ENCODE data around the gene SF1. TPM values are rescaled to one million over a fixed set of nuclear protein-coding genes. Genes with fewer than 3 reads are reported as not detected.

The SF1 gene
- total and polyA plus RNA-seq, 2 of the 8 experiments (the other 6 are each of a cell fraction or from before 2014, with no cell fraction given): 72.7 to 353 TPM

DNA sequence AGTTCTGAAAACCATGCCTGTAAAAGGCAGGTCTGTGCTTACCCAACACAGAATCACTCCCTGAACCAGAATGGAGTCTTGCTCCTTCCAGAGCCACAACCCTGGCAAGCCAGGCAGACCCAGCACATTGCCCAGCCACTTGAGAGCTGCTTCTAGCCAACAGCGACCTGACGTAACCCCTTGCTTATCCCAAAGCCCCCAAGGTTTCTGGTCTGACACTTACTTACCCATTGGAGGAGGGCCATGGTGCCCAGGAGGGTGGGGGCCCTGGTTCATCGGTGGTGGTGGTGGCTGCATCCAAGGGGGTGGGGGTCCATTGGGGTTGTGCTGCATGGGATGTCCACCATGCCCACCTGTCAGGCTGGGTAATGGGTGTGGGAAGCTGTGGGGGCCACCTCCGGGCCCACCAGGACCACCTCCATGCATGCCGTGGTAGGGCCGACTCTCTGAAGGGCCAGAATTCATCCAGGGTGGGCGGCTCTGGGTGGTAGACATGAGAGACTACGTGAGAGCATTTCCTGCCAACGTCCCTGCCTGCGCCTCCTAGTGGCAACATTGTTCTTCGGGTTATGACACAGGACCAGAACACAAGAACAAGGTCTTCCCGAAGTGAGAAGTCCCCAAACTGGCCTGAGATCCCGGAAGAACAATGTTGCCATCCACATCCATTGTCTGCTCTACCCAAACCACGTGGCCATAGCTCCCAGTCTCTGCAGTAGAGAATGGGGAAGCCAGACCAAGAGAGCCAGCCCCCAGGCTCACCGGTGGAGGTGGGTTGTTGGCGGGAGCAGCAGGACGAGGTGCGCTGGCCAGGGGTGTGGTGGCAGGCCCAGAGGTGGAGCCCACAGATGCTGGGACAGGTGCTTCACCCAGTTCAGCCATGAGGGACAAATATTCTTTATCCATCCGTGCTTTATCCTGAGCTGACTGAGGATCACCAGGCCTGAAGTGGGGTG lies 10.7 kb downstream of the SF1 start:
- Histone ChIP-seq H4K91ac (replicated peaks; ENCODE audit: insufficient read length, low read length) (no peak overlapping the region), H3K23ac (ENCODE audit: insufficient read length) (no peak overlapping the region), H3K36me3 (ENCODE audit: control insufficient read depth in 2 of 4, insufficient read depth in 4 of 4, low read length in 3 of 4) (peaks cover 51 to 91% (median 80%) of the 10 kb centered on the region in 4 experiments), H3K56ac (replicated peaks; ENCODE audit: insufficient read length, low read depth, low read length) (no peak overlapping the region), H2BK12ac (ENCODE audit: low read depth, low read length) (no peak overlapping the region), H3K23me2 (ENCODE audit: low read depth, low read length) (no peaks in the 10 kb centered on the region), H2BK20ac (ENCODE audit: low read length) (no peak overlapping the region), H2BK5ac (ENCODE audit: low read depth, low read length) (peak overlapping the region; percentile 20; the same call in 1 of the 2 replicates), H3K14ac (ENCODE audit: insufficient read length) (no peak overlapping the region), H3K27ac (ENCODE audit: low read depth, low read length) (peak overlapping the region; percentile 0; the same call in 1 of the 2 replicates), H4K5ac (ENCODE audit: insufficient read length, low read depth, low read length) (no peak overlapping the region), H3K9ac (replicated peaks in 1 of 4; ENCODE audit: extremely low read depth in 1 of 4, low read depth in 3 of 4, low read length in 3 of 4) (no peak overlapping the region), H4K20me1 (replicated peaks in 1 of 2; ENCODE audit: control insufficient read depth in 1 of 2, insufficient read depth in 2 of 2, low read length in 2 of 2) (peaks cover 23 to 38% of the 10 kb centered on the region in 2 experiments), H2BK15ac (ENCODE audit: low read length) (no peak overlapping the region), H2AFZ (ENCODE audit: low read length) (no peak overlapping the region), H3K4me2 (ENCODE audit: insufficient read depth in 1 of 2, low read depth in 2 of 2, low read length in 2 of 2) (no peak overlapping the region), H2BK120ac (replicated peaks; ENCODE audit: low read depth, low read length) (no peak overlapping the region), H3K4me1 (replicated peaks in 1 of 4; ENCODE audit: control insufficient read depth in 3 of 4, insufficient read depth in 4 of 4, low read length in 3 of 4) (peaks cover 20 to 41% (median 35%) of the 10 kb centered on the region in 4 experiments), H3K27me3 (replicated peaks in 1 of 4; ENCODE audit: control insufficient read depth in 3 of 4, extremely low read depth in 1 of 4, insufficient read depth in 3 of 4, low read length in 3 of 4) (no peaks in the 10 kb centered on the region; a peak in 1 of 7 replicates), H3K18ac (ENCODE audit: extremely low read depth, low read length) (no peak overlapping the region), H3K4ac (replicated peaks; ENCODE audit: insufficient read length, low read depth, low read length) (no peak overlapping the region), H3K9me3 (ENCODE audit: insufficient read depth in 2 of 2, low read depth in 1 of 2, low read length in 1 of 2) (no peaks in the 10 kb centered on the region), H2AK5ac (ENCODE audit: low read depth, low read length) (no peak overlapping the region), H3K79me2 (ENCODE audit: control insufficient read depth in 1 of 2, insufficient read depth in 2 of 2, low read length in 2 of 2) (peaks cover 0 to 38% of the 10 kb centered on the region in 2 experiments; a peak in 2 of 4 replicates), H4K8ac (ENCODE audit: extremely low read depth, insufficient read depth, low read length) (peak overlapping the region; percentile 31; the same call in 1 of the 2 replicates), H3K4me3 (ENCODE audit: extremely low read depth in 1 of 4, insufficient read depth in 2 of 4, low read depth in 3 of 4, low read length in 4 of 4) (no peak overlapping the region), H3K79me1 (ENCODE audit: low read depth, low read length) (peaks cover 3% of the 10 kb centered on the region)
- WGBS, 2 experiments (ENCODE audit: extremely low coverage in 1 of 2, insufficient coverage in 1 of 2, insufficient read length in 1 of 2, insufficient replicate concordance in 2 of 2, low coverage in 1 of 2, low lambda C conversion rate in 2 of 2, missing lambda C conversion rate in 1 of 2): 77% methylated on average over 19 of the region's 19 CpGs; no CpG with 5 or more reads in 1 of the 2 experiments
- ChIA-PET CTCF (ENCODE audit: partially characterized antibody) (interaction anchor here (0.6 to 23.6 kb wide), 10 partner anchors 8 to 831 kb away, joined by 3 to 376 read pairs (median 6); partner anchors contain the start of genes PYGM, RASGRP2 and SF1), POLR2A (ENCODE audit: partially characterized antibody) (interaction anchor here (0.7 to 42.9 kb wide), 4 partner anchors 2 to 407 kb away, joined by 4 to 1087 read pairs (median 546); partner anchors contain the start of genes PYGM, RASGRP2 and SF1)
- no peak for FAIRE-seq
- DNase-seq (ENCODE audit: low read depth in 1 of 2, low spot score in 2 of 2): peak in 1 of 2 experiments; percentile 95
- TF ChIP-seq, protein P1, sequence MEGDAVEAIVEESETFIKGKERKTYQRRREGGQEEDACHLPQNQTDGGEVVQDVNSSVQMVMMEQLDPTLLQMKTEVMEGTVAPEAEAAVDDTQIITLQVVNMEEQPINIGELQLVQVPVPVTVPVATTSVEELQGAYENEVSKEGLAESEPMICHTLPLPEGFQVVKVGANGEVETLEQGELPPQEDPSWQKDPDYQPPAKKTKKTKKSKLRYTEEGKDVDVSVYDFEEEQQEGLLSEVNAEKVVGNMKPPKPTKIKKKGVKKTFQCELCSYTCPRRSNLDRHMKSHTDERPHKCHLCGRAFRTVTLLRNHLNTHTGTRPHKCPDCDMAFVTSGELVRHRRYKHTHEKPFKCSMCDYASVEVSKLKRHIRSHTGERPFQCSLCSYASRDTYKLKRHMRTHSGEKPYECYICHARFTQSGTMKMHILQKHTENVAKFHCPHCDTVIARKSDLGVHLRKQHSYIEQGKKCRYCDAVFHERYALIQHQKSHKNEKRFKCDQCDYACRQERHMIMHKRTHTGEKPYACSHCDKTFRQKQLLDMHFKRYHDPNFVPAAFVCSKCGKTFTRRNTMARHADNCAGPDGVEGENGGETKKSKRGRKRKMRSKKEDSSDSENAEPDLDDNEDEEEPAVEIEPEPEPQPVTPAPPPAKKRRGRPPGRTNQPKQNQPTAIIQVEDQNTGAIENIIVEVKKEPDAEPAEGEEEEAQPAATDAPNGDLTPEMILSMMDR (IDR thresholded peaks at IDR 0.05; ENCODE audit: control extremely low read depth in 1 of 3, insufficient read depth in 1 of 3, low read depth in 1 of 3, low read length in 3 of 3): peak in 2 of 3 experiments; percentile 75 to 89; a peak in 3 of 4 replicates
- no peak for TF ChIP-seq CBX8 (IDR thresholded peaks at IDR 0.05; ENCODE audit: borderline replicate concordance, low read depth, low read length)
- TF ChIP-seq, protein P2, sequence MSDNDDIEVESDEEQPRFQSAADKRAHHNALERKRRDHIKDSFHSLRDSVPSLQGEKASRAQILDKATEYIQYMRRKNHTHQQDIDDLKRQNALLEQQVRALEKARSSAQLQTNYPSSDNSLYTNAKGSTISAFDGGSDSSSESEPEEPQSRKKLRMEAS (IDR thresholded peaks at IDR 0.05): peak; percentile 27; the same call in 1 of the 2 replicates
- 0 out of 2 replicates have a peak, but pooled peaks have one; percentile 9 for TF ChIP-seq YY1 (IDR thresholded peaks at IDR 0.05; ENCODE audit: low read depth, low read length)
- no peak for TF ChIP-seq BCL11A (IDR thresholded peaks at IDR 0.05; ENCODE audit: low read depth in 2 of 2, low read length in 2 of 2)
- TF ChIP-seq POLR2A (IDR thresholded peaks at IDR 0.05; ENCODE audit: control extremely low read depth in 1 of 2, low read depth in 2 of 2, low read length in 2 of 2): no peak; a peak in 1 of 3 replicates
- peak; percentile 39 to 57 for TF ChIP-seq RAD21 (IDR thresholded peaks at IDR 0.05 in 1 of 2, conservative IDR thresholded peaks at IDR 0.05 in 1 of 2; ENCODE audit: low read depth in 2 of 2, low read length in 2 of 2)

Data from H1 (cell line).